Fibroblast of villous mesenchyme (primary cell): ENCODE measurements around the gene ITPRID1. TPM values are rescaled to one million over a fixed set of nuclear protein-coding genes. Genes with fewer than 3 reads are reported as not detected.

ENCODE experiments used
- DNase-seq: peaks from one replicate; pipeline ENCODE4 v3.0.0-alpha.2; 2010; ENCODE audit warnings: low read depth
- H3K4me3 ChIP-seq: 2 replicates; pipeline ENCODE4 v1.5.1; 2011; ENCODE audit warnings: low read depth, mild to moderate bottlenecking, low read length
- CTCF ChIP-seq: IDR thresholded peaks from 2 replicates; pipeline ENCODE4 v1.5.1; 2012; ENCODE audit warnings: low read depth, mild to moderate bottlenecking, low read length; ENCODE audit not compliant: insufficient read depth
- total RNA-seq: library from RNA; depleted of rRNA; stranded (reverse); fragments of >200 nt; gene quantifications from 2 replicates; pipeline ENCODE4 v1.2.3, GENCODE V29; 2012

The ITPRID1 gene
- total RNA-seq, 1 donor: not detected

GRCh38 chr7:31679574-31680305 lies 165.8 kb downstream of the ITPRID1 start:
- TF ChIP-seq CTCF: no peak
- no peak for DNase-seq

GRCh38 chr7:31683445-31684225 lies 169.7 kb downstream of the ITPRID1 start:
- no peak for DNase-seq
- no peak for TF ChIP-seq CTCF
- no peak overlapping the region for H3K4me3 ChIP-seq

More at GRCh38 chr7:31679574-31680305, 165.8 kb downstream of the ITPRID1 start:
- H3K4me3 ChIP-seq: no peak overlapping the region

DNA sequence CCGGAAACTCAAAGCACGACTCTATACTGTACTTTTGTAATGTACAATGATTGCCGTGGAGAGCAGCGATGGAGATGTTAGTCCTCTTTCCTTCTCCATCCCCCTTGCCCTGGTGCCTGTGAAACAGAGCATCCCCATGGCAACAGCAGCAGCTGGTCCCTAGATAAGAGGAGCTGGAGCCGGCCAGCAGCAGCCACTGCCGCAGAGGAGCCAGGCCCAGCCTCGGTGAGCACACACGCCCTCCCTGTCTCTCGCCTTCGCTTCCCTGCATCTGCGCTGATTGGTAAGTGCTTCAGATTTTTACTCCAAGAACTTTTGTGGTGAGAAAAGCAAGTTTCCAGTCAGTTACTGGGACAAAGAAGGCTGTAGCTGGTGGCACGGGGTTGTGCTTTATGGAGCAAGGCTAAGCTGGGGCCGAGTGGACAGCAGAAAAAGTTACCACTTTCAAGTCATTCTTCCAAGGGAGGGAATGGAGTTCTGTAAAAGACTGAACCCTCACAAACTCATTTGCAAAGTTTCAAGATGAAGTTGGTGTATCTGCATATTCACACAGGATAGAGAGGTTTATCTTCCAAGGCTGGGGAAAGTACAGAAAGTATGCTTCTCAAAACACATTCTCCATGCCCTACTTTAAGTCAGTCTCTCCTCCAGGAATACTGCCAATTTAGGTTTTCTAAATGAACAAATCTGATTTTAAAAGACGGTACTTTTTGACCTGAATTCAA lies 173.3 kb downstream of the ITPRID1 start, which contains the start of gene PPP1R17:
TSS of gene PPP1R17 (plus strand) at position 192 of the 725 bp plus-strand sequence. CDS start 5,227 bp downstream, outside the sequence.
- DNase-seq: no peak
- no peak for TF ChIP-seq CTCF
- no peak within 1 kb of the TSS for H3K4me3 ChIP-seq

GRCh38 chr7:31688372-31688771 lies 174.5 kb downstream of the ITPRID1 start:
- no peak for DNase-seq
- no peak overlapping the region for H3K4me3 ChIP-seq
- TF ChIP-seq CTCF: no peak

DNA sequence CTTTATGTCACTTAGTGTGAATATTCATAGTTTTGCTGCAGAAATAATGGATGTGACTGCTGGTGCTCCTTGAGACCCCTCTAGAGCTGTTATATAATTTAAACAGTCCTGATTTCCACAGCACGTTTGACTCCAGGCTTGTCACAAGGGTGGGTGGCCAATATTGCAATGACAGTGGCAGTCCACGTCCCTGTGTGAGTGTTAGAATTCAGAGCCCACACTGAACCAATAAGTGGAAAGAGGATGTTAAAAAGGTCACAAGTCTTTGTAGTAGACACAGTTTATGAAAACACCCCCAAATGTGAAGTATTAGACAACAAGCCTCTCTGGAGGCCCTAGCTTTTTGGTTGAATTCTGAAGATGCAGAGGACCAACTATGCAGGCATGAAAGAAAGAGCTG lies 175.1 kb downstream of the ITPRID1 start:
- H3K4me3 ChIP-seq: no peak overlapping the region
- no peak for DNase-seq
- TF ChIP-seq CTCF: no peak

DNA sequence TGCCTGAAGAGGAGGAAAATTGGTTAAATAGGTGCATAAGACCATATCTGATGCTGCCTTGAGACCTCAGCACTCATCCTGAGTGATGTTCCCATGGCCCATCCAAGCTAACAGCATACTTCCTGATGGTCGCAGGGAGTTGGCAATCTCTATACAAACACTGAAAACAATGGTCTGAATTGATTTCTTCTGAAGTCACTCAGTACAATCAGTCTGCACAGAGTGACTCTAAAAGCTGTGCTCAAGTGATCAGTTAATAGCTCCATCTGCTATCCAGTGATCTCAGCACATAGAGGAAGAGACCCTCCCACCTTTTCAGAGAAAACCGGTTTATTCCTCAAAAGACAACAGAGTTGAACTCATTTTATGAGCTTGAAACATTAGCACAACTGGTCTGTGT lies 177.0 kb downstream of the ITPRID1 start:
- H3K4me3 ChIP-seq: no peak overlapping the region
- no peak for DNase-seq
- TF ChIP-seq CTCF: no peak
